DMS 273 (cell line): ENCODE results near the gene HOXC10.

Experiments
- DNase-seq: peaks from one replicate; lab custom pipeline; 2025; ENCODE audit not compliant: unreplicated experiment; lab: John Stamatoyannopoulos, UW

HOXC10 gene

DNA sequence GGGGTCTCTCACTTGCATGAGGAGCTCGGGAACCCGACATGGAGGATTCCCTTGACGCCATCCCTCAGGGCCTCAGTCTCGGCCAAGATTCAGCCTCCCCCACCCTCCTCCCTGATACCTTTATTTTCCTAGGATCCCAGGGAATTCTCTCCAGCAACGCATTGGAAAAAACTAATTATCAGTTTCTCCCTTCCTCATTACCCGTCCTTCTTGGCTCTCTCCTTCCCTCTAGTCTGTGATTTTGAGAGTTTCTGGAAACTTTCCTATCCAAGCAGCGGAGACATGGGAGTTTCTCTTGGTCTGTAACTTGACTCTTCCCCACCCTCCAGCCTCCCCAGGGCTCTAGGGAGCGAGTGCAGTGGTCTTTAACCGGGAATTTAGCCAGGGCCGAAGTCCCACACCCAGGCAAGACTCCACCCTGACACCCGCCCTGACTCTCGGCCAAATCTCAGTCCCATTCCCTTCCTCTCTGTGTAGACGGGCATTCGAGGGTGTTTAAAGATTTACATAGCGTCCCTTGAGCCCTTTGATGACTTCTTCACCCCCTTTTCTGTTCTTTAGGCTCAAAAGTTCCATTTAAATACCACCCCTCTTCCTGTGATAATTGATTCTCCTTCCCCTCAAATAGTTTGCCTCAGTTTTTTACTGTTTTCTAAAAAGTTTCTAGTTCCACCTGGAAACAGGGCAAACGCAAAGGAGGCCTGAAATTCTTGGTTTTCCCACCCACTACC lies 54.6 kb downstream of the HOXC10 start:
- peak; percentile 19 for DNase-seq
